ENCODE results near the gene MRPS9.

DNA sequence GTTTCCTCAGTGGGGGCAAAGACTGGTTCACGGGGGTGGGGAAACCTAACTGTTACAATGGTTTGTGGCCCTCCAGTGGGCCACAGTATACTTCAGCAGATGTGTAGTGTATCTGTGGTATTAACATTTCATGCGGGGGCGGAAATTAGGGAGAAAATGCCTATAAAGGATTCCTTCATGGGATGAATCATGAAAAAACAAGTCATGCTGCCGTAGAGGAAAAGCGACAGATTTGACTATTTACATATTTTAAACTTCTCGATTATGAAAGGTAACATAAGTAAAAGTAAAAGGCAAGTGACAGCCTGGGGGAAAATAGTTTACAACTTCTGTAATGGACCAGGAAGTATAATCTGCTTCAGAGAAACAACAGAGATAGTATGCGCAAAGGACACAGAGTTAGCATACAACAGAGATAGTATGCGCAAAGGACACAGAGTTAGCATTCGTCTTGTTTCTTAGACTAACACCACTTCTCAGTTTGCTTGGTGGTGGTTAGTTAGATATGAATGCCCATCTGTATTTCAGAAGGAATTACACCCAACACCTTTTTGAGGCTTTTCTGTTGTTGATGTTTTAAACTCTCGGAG, 41.1 kb downstream of the MRPS9 start:
- TF ChIP-seq POLR2A (IDR thresholded peaks at IDR 0.05) = no peak
- TF ChIP-seq, protein P1, sequence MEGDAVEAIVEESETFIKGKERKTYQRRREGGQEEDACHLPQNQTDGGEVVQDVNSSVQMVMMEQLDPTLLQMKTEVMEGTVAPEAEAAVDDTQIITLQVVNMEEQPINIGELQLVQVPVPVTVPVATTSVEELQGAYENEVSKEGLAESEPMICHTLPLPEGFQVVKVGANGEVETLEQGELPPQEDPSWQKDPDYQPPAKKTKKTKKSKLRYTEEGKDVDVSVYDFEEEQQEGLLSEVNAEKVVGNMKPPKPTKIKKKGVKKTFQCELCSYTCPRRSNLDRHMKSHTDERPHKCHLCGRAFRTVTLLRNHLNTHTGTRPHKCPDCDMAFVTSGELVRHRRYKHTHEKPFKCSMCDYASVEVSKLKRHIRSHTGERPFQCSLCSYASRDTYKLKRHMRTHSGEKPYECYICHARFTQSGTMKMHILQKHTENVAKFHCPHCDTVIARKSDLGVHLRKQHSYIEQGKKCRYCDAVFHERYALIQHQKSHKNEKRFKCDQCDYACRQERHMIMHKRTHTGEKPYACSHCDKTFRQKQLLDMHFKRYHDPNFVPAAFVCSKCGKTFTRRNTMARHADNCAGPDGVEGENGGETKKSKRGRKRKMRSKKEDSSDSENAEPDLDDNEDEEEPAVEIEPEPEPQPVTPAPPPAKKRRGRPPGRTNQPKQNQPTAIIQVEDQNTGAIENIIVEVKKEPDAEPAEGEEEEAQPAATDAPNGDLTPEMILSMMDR (IDR thresholded peaks at IDR 0.05) = no peak

Data from testis (tissue), 2 donors.